Measurements from ENCODE around the gene RIT2. TPM values are rescaled to one million over a fixed set of nuclear protein-coding genes. Genes with fewer than 3 reads are reported as not detected.
A peak's percentile ranks its signal among the peaks of the same experiment; 100 is the strongest.

RIT2 gene
- total and polyA plus RNA-seq, 4 donors, result 7.1 to 30.1 (median 22.4) TPM

DNA sequence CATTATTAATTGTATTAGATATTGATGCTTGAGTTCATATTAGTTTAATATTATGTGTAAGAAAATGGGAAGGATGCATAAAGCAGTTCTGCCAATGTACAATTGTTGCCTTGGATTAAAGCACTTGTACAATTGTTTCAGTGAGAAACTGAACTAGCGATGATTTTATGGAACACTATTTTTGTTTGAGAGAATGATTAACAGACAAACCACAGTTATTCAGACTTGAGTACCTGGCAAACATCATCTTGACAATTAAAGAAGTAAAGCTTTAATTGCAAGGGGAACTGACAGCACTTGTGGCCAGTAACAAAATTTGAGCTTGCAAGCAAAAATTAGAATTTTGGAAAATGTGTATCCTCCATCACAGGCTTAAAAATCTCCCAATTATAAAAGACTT, 214.3 kb downstream of the RIT2 start:
- no peak overlapping the region for H3K27ac ChIP-seq (ENCODE audit: low read depth, low read length)
- no CpG with 5 or more reads among the region's 1 CpG for WGBS (ENCODE audit: insufficient coverage)
- no peak for DNase-seq (ENCODE audit: low read depth in 4 of 6, low spot score in 6 of 6)
- no peaks in the 10 kb centered on the region for H3K9me3 ChIP-seq (ENCODE audit: control insufficient read depth, insufficient read depth, low read length)
- no peak overlapping the region for H3K4me3 ChIP-seq (ENCODE audit: low read depth, low read length)
- H3K36me3 ChIP-seq (ENCODE audit: control insufficient read depth, insufficient read depth, low read length), result no peaks in the 10 kb centered on the region
- H3K27me3 ChIP-seq (ENCODE audit: control insufficient read depth, insufficient read depth, low read length), result no peaks in the 10 kb centered on the region
- H3K4me1 ChIP-seq (ENCODE audit: control insufficient read depth, insufficient read depth, low read length), result no peaks in the 10 kb centered on the region

DNA sequence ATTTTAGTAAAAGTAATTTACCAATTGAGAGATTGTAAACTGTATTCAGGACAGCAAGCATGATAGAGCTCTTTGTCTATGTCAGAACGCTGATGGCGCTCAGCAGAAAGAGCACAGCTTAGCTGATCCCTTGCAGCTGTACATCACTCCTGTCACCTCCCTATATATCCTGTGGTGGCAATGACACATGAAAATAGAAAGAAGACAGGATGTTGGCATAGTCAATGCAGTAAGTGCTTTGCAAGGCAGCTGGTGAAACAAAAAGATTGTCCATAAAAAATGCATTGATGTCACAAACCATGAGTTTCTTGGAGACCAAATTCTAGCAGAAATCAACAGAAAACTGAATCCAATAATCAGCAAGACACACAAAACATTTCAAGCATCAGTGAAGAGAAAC, 221.5 kb downstream of the RIT2 start:
- no peaks in the 10 kb centered on the region for H3K9me3 ChIP-seq (ENCODE audit: control insufficient read depth, insufficient read depth, low read length)
- DNase-seq (ENCODE audit: low read depth in 4 of 6, low spot score in 6 of 6), result peak in 2 of 6 donors; percentile 36 to 39
- H3K4me1 ChIP-seq (ENCODE audit: control insufficient read depth, insufficient read depth, low read length), result no peaks in the 10 kb centered on the region
- H3K36me3 ChIP-seq (ENCODE audit: control insufficient read depth, insufficient read depth, low read length), result no peaks in the 10 kb centered on the region
- H3K27ac ChIP-seq (ENCODE audit: low read depth, low read length), result no peak overlapping the region
- WGBS (ENCODE audit: insufficient coverage), result no CpG with 5 or more reads among the region's 2 CpGs
- no peaks in the 10 kb centered on the region for H3K27me3 ChIP-seq (ENCODE audit: control insufficient read depth, insufficient read depth, low read length)
- no peak overlapping the region for H3K4me3 ChIP-seq (ENCODE audit: low read depth, low read length)

DNA sequence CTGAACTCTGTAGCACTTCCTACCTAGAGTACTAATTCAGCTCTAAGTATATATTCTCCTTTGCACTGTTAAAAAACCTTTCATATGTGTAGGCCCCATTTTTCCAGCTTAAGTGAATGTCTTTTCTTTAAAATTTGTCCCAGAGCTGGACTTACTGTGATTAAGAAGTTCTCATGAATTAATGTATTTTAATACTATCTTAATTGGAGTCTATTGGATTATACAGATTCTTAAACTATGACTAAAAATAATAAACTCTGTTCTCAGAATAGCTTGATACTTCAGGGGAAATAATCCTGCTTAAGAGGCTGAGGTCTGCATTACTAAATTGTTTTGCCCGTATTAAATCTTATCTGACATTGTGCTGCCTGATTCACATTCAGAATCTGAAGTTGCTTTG, 223.3 kb downstream of the RIT2 start:
- H3K27ac ChIP-seq (ENCODE audit: low read depth, low read length), result no peak overlapping the region
- H3K36me3 ChIP-seq (ENCODE audit: control insufficient read depth, insufficient read depth, low read length), result no peaks in the 10 kb centered on the region
- no peaks in the 10 kb centered on the region for H3K27me3 ChIP-seq (ENCODE audit: control insufficient read depth, insufficient read depth, low read length)
- no peaks in the 10 kb centered on the region for H3K9me3 ChIP-seq (ENCODE audit: control insufficient read depth, insufficient read depth, low read length)
- WGBS (ENCODE audit: insufficient coverage), result no CpG with 5 or more reads among the region's 1 CpG
- H3K4me1 ChIP-seq (ENCODE audit: control insufficient read depth, insufficient read depth, low read length), result no peaks in the 10 kb centered on the region
- DNase-seq (ENCODE audit: low read depth in 4 of 6, low spot score in 6 of 6), result no peak
- H3K4me3 ChIP-seq (ENCODE audit: low read depth, low read length), result no peak overlapping the region

DNA sequence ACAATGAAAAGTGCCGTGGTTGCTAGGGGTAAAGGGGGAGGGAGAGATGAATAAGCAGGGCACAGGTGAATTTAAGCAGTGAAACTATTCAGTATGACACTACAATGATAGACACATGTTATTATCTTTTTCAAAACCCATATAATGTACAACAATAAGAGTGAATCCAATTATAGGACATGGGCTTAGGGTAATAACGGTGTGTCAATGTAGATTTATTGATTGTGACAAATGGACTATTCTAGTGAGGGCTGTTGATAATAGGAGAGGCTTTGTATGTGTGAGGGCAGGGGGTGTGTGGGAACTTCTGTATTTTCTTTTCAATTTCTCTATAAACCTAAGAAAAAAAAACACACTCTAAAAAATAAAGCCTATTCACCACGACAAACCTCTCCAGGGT, 223.8 kb downstream of the RIT2 start:
- Histone ChIP-seq H3K9me3 (ENCODE audit: control insufficient read depth, insufficient read depth, low read length) (no peaks in the 10 kb centered on the region), H3K27ac (ENCODE audit: low read depth, low read length) (no peak overlapping the region), H3K36me3 (ENCODE audit: control insufficient read depth, insufficient read depth, low read length) (no peaks in the 10 kb centered on the region), H3K27me3 (ENCODE audit: control insufficient read depth, insufficient read depth, low read length) (no peaks in the 10 kb centered on the region), H3K4me3 (ENCODE audit: low read depth, low read length) (no peak overlapping the region), H3K4me1 (ENCODE audit: control insufficient read depth, insufficient read depth, low read length) (no peaks in the 10 kb centered on the region)
- DNase-seq (ENCODE audit: low read depth in 4 of 6, low spot score in 6 of 6), result no peak
- whole genome bisulfite sequencing (ENCODE audit: insufficient coverage), result 14% methylated on average over 2 of the region's 3 CpGs

DNA sequence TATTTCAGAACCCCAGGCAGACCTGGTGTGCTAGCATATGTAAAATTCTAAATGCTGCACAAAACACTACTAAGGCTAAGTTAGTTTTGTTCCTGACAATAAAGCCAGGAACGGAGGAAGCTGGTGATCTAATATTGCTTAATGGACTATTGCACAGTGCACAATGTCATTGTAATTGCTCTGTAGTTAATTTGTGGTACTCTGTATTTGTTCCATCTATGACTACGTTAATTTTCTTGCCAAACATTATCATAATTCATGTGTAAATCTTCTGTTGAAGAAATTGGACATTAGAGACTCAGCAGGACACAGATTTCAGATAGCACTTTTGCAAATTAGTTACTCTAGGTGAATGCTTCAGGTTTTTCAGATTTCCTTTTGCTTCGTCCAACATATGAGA, 232.3 kb downstream of the RIT2 start:
- Histone ChIP-seq H3K4me1 (ENCODE audit: control insufficient read depth, insufficient read depth, low read length) (no peaks in the 10 kb centered on the region), H3K36me3 (ENCODE audit: control insufficient read depth, insufficient read depth, low read length) (no peaks in the 10 kb centered on the region), H3K9me3 (ENCODE audit: control insufficient read depth, insufficient read depth, low read length) (no peaks in the 10 kb centered on the region), H3K4me3 (ENCODE audit: low read depth, low read length) (no peak overlapping the region), H3K27me3 (ENCODE audit: control insufficient read depth, insufficient read depth, low read length) (no peaks in the 10 kb centered on the region), H3K27ac (ENCODE audit: low read depth, low read length) (no peak overlapping the region)
- WGBS (ENCODE audit: insufficient coverage), result no CpG with 5 or more reads among the region's 3 CpGs
- peak in 2 of 6 donors; percentile 20 to 90 for DNase-seq (ENCODE audit: low read depth in 4 of 6, low spot score in 6 of 6)

DNA sequence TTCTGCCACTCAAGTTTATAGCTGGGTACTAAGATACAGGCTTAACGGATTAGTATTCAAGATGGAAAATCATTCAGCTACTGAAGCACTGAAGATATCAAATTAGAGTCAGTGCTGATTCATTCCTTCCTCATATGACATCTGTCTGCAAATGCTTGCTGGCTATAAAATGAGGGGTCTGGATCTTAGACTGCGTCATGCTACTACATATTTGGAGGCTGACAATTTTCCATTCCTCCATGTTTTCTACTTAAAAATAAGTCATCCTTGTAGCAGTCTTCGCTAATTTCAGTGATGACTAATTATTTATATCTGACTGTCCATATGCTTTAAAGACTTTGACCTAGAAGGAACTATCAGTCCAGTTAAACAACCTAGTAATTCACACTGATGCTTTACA, 233.4 kb downstream of the RIT2 start:
- H3K9me3 ChIP-seq (ENCODE audit: control insufficient read depth, insufficient read depth, low read length), result no peaks in the 10 kb centered on the region
- 100% methylated on average over 1 of the region's 3 CpGs for WGBS (ENCODE audit: insufficient coverage)
- H3K4me3 ChIP-seq (ENCODE audit: low read depth, low read length), result no peak overlapping the region
- H3K27me3 ChIP-seq (ENCODE audit: control insufficient read depth, insufficient read depth, low read length), result no peaks in the 10 kb centered on the region
- H3K4me1 ChIP-seq (ENCODE audit: control insufficient read depth, insufficient read depth, low read length), result no peaks in the 10 kb centered on the region
- no peaks in the 10 kb centered on the region for H3K36me3 ChIP-seq (ENCODE audit: control insufficient read depth, insufficient read depth, low read length)
- H3K27ac ChIP-seq (ENCODE audit: low read depth, low read length), result no peak overlapping the region
- no peak for DNase-seq (ENCODE audit: low read depth in 4 of 6, low spot score in 6 of 6)

DNA sequence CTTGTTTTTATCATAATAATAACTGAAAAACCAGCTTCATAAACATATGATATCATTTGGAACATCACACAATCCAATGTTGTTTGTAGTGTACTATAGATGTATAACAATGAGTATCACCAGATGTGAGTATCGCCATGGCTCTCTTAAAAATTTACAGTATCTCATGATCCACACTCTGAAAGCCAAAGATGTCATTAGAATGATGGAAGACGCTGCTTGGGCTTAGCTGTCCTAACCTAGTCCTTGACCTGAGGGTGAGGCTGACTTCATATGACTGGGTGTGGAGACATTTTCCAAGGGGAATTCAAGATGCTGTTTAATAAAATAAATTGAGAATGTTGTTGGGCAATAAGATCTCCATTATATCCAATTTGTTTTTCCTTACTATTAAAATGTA, 242.6 kb downstream of the RIT2 start:
- H3K27me3 ChIP-seq (ENCODE audit: control insufficient read depth, insufficient read depth, low read length), result no peaks in the 10 kb centered on the region
- H3K27ac ChIP-seq (ENCODE audit: low read depth, low read length), result no peak overlapping the region
- H3K4me1 ChIP-seq (ENCODE audit: control insufficient read depth, insufficient read depth, low read length), result no peaks in the 10 kb centered on the region
- H3K36me3 ChIP-seq (ENCODE audit: control insufficient read depth, insufficient read depth, low read length), result no peaks in the 10 kb centered on the region
- H3K9me3 ChIP-seq (ENCODE audit: control insufficient read depth, insufficient read depth, low read length), result no peaks in the 10 kb centered on the region
- no peak overlapping the region for H3K4me3 ChIP-seq (ENCODE audit: low read depth, low read length)
- WGBS (ENCODE audit: insufficient coverage), result no CpG with 5 or more reads among the region's 2 CpGs
- DNase-seq (ENCODE audit: low read depth in 4 of 6, low spot score in 6 of 6), result no peak

DNA sequence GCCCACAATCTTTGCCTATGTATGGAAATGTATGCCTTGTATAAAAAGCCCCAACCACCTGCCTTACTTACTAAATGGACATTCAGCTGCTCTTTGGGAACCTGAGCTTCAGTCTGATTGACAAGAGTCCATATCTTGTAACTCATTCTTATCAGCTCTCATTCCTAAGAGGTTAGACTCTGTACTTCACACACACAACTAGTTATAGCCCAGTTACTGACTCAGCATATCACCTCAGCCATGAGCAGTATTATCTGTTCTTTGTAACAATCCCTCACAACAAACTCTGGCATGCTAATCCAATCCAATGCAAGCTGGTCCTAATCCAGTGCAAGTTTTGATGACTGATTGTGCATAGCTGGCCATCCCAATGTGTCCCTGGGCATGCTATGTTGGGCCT, 250.6 kb downstream of the RIT2 start:
- no peaks in the 10 kb centered on the region for H3K4me1 ChIP-seq (ENCODE audit: control insufficient read depth, insufficient read depth, low read length)

DNA sequence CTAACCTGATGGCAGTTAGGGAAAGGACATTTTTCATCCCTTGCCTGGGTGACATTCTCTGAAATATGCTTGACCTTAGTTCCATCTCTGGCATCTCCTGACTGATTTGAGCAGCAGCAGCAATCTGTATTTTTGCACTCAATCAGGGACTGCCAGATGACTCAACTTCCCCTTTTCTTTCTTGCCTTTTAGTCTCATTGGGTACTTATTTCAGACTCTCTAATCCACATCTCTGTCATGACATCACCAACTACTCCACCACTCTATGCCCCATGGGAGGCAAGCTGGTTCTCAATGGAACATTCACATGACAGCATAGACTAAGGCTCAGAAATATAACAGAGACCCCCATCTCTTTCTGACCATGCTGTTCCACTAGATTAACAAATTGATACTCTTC, 254.2 kb downstream of the RIT2 start:
- H3K27ac ChIP-seq (ENCODE audit: low read depth, low read length), result no peak overlapping the region
- no peak for DNase-seq (ENCODE audit: low read depth in 4 of 6, low spot score in 6 of 6)
- H3K27me3 ChIP-seq (ENCODE audit: control insufficient read depth, insufficient read depth, low read length), result no peaks in the 10 kb centered on the region
- H3K4me1 ChIP-seq (ENCODE audit: control insufficient read depth, insufficient read depth, low read length), result no peaks in the 10 kb centered on the region
- no peaks in the 10 kb centered on the region for H3K9me3 ChIP-seq (ENCODE audit: control insufficient read depth, insufficient read depth, low read length)
- H3K4me3 ChIP-seq (ENCODE audit: low read depth, low read length), result no peak overlapping the region
- no peaks in the 10 kb centered on the region for H3K36me3 ChIP-seq (ENCODE audit: control insufficient read depth, insufficient read depth, low read length)

More for the DNA sequence above, 250.6 kb downstream of the RIT2 start:
- no peaks in the 10 kb centered on the region for H3K27me3 ChIP-seq (ENCODE audit: control insufficient read depth, insufficient read depth, low read length)
- no peaks in the 10 kb centered on the region for H3K9me3 ChIP-seq (ENCODE audit: control insufficient read depth, insufficient read depth, low read length)
- no peaks in the 10 kb centered on the region for H3K36me3 ChIP-seq (ENCODE audit: control insufficient read depth, insufficient read depth, low read length)
- DNase-seq (ENCODE audit: low read depth in 4 of 6, low spot score in 6 of 6), result no peak
- no peak overlapping the region for H3K27ac ChIP-seq (ENCODE audit: low read depth, low read length)
- H3K4me3 ChIP-seq (ENCODE audit: low read depth, low read length), result no peak overlapping the region

DNA sequence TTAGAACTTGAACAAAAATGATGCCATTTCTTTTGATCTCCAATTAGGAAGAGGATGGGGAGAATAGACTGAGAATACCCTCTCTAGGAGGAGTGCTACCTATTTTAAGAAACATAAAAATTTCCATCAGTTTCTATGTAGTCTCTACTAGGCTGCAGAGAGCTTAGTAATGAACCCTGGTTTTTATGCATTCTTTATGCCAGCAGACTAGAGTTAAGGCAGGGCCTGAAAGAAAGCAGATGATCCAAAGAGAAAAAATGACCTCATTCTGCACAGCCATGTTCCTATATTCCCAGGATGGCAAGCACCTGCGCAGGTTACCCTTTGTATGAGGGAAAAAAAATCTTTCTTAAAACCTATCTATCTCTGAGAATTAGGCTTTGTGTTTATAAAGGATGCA, 254.9 kb downstream of the RIT2 start:
- no peak for DNase-seq (ENCODE audit: low read depth in 4 of 6, low spot score in 6 of 6)
- Histone ChIP-seq H3K4me3 (ENCODE audit: low read depth, low read length) (no peak overlapping the region), H3K27ac (ENCODE audit: low read depth, low read length) (no peak overlapping the region), H3K4me1 (ENCODE audit: control insufficient read depth, insufficient read depth, low read length) (no peaks in the 10 kb centered on the region), H3K27me3 (ENCODE audit: control insufficient read depth, insufficient read depth, low read length) (no peaks in the 10 kb centered on the region), H3K36me3 (ENCODE audit: control insufficient read depth, insufficient read depth, low read length) (no peaks in the 10 kb centered on the region), H3K9me3 (ENCODE audit: control insufficient read depth, insufficient read depth, low read length) (no peaks in the 10 kb centered on the region)
- no CpG with 5 or more reads among the region's 1 CpG for WGBS (ENCODE audit: insufficient coverage)

DNA sequence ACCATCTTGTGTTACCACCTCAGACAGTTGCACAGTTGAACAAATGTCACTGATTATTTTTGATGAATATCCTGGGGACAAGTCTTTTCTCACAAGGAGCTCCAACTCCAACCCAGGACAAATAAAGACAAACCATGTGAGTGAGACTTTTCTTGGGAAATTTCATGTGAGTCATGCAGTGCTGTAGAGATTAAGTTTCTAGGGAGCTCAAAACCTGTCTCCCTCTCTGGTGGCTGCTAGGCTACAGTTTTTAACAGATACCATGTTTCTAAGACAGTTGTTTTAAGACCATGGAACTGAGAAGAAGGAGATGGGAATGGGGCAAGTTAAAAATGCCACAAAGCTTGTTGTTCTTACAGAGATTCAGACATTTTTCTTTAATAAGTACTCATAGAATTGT, 255.5 kb downstream of the RIT2 start:
- DNase-seq (ENCODE audit: low read depth in 4 of 6, low spot score in 6 of 6), result no peak
- no peaks in the 10 kb centered on the region for H3K9me3 ChIP-seq (ENCODE audit: control insufficient read depth, insufficient read depth, low read length)
- H3K27ac ChIP-seq (ENCODE audit: low read depth, low read length), result no peak overlapping the region
- no peaks in the 10 kb centered on the region for H3K4me1 ChIP-seq (ENCODE audit: control insufficient read depth, insufficient read depth, low read length)
- H3K27me3 ChIP-seq (ENCODE audit: control insufficient read depth, insufficient read depth, low read length), result no peaks in the 10 kb centered on the region
- no peaks in the 10 kb centered on the region for H3K36me3 ChIP-seq (ENCODE audit: control insufficient read depth, insufficient read depth, low read length)
- no peak overlapping the region for H3K4me3 ChIP-seq (ENCODE audit: low read depth, low read length)
